ENCODE measurements around the gene RGS14.

RGS14 gene

DNA sequence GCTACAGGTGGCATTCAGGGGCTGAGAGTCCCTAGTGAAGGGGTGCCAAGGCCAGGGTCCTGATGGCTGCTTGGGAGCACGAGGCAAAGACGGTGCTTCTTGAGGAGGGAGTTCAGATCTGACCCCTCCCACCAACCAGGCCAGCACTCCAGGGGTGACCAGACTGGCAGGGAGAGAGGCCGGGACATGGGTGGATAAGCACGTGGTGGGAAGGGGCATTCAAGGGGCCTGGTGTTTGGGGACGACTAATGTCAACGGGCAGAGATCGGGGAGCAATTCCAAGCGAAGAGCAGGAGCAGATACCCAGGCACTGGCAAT is 4.5 kb downstream of the RGS14 start:
- H3K27ac ChIP-seq: no peak overlapping the region
- TF ChIP-seq ZFX (IDR thresholded peaks at IDR 0.05) (no peak), CTCF (conservative IDR thresholded peaks at IDR 0.05) (no peak)

DNA sequence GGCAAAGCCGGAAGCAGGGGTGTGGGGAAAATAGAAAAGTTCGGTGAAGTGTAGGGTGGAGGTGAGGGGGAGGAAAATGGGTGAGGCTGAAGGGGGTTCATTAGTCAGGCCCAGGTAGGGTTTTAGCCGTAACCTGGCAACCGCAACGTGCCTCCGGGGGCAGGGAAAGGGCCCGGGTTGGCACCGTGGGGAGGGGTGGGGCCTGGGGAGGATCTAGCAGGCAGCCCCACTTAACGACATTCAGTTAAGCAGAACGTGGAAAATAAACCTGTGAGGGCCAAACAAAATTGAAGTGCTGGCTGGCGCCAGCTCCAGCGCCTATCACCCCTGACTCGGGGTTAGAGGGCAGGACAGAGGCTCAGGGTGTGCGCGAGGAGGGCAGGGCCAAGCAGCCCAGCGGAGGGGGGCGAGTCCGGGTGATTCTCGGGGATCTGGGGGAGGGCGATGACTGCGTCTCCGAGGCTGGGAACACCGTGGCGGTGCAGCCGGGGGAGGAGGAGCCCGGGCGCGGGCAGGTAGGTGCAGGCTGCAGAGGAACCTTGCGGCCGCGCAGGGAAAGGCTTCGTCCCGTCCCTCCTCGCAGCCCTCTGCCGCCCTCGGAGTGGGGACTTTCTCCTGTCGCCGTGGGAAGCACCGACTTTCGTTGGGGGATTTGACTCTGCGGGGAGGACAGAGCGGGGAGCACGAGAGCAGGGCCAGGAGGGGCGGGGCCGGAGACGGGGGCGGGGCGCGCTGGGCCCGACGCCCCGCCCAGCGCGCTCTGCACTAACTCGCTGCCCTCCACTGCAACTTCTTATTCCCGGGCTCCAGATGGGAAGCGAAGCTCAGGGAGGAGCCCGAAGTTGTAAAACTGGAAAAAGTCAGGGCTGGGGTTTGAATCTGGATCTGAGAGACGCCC is 5.1 kb downstream of the RGS14 start:
- TF ChIP-seq CTCF (conservative IDR thresholded peaks at IDR 0.05) (no peak), ZFX (IDR thresholded peaks at IDR 0.05) (no peak)
- H3K27ac ChIP-seq: no peak overlapping the region

GRCh38 chr5:177363565-177363964 is 5.8 kb downstream of the RGS14 start:
- TF ChIP-seq CTCF (conservative IDR thresholded peaks at IDR 0.05) (no peak), ZFX (IDR thresholded peaks at IDR 0.05) (no peak)
- H3K27ac ChIP-seq: no peak overlapping the region

- TF ChIP-seq CTCF (conservative IDR thresholded peaks at IDR 0.05) (no peak), ZFX (IDR thresholded peaks at IDR 0.05) (no peak)
- no peak overlapping the region for H3K27ac ChIP-seq
These were observed 6.6 kb downstream of the RGS14 start for GRCh38 chr5:177364159-177364962.

DNA sequence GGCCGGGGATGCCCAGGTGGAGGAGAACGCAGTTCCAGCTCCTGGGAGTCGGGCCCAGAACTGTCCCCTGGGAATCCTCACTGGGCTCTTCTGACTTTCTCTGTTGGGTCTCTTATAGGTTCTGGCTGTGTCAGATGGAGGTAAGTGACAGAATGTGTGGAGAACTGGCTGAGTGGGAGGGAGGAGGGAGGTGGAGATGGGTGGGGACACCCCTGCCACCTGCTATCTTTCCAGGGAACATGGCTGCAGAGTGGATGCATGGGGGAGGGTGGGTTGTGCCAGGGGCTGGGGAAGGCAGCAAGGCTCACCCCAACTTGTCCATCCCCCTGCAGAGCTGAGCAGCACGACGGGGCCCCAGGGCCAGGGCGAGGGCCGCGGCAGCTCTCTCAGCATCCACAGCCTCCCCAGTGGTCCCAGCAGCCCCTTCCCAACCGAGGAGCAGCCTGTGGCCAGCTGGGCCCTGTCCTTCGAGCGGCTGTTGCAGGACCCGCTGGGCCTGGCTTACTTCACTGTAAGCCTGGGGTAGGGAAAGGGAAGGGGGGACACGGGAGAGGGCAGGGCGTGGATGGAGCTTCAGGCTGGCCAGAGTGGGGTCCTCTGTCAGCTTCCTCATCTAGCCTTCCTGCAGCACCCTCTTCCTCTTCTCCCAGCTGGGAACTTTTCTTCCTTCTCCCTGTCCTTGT is 8.3 kb downstream of the RGS14 start:
- TF ChIP-seq ZFX (IDR thresholded peaks at IDR 0.05): no peak
- TF ChIP-seq CTCF (conservative IDR thresholded peaks at IDR 0.05): no peak
- H3K27ac ChIP-seq: peak overlapping the region; percentile 84

GRCh38 chr5:177366528-177367322 is 9.0 kb downstream of the RGS14 start:
- no peak for TF ChIP-seq CTCF (conservative IDR thresholded peaks at IDR 0.05)
- TF ChIP-seq ZFX (IDR thresholded peaks at IDR 0.05): peak; percentile 21; the same call in 1 of the 2 replicates
- peak overlapping the region; percentile 84 for H3K27ac ChIP-seq

Measured in C4-2B (cell line).